ENCODE results near the gene CLDN1. TPM values are rescaled to one million over a fixed set of nuclear protein-coding genes. Genes with fewer than 3 reads are reported as not detected.

Gene CLDN1
- total and polyA plus RNA-seq, 10 of the 15 experiments (the other 5 are each of a cell fraction or from before 2014, with no cell fraction given): 3.4 to 22.8 (median 8.5) TPM

DNA sequence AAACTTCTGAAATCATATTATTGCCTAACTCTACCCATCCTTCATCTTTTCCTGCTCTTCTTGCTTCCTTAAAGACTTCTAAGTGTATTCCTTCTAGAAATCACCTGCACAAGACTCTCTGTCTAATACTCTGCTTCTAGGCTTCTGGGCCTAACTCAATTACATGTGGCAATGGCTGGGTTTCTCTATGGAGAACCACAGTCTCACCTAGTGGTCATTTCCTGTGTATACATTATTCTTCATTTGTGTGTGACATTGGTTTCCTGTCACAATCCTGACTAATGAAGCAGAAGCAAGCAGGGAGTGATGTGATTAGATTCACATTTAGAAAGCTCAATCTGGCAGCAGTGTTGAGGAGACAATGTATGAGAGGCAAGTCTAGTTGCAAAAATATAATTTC lies 16.9 kb upstream of the CLDN1 start (continued):
- TF ChIP-seq IKZF2 (IDR thresholded peaks at IDR 0.05): 0 out of 4 replicates have a peak, but pooled peaks of 1 of the 2 experiments have one; percentile 22

DNA sequence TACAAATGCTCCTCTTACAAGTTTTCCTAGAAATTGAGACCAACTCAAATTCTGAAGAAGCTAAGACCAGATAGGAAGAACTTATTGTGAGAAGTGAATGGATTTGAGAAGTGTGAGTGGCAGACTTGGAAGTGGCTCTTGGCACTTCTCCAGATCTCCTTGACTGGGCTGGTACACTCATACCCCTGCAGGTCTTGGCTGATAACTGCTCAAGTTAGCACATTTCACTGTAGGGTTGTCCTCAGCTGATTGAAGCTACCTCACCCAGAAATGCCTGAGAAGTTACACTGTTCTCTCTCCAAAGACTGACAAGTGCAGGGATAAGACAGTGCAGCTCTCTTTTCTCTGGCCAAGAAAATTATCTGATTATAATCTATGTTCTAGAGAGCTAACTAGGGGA lies 16.5 kb upstream of the CLDN1 start:
- in situ Hi-C loops (cut with MboI): no loop called here
- Histone ChIP-seq H4K20me1 (ENCODE audit: control insufficient read depth, insufficient read depth) (no peaks in the 10 kb centered on the region), H3K79me2 (ENCODE audit: control insufficient read depth, insufficient read depth, low read length) (no peaks in the 10 kb centered on the region), H3K27ac (ENCODE audit: control insufficient read depth, insufficient read depth) (no peak overlapping the region), H3K4me2 (ENCODE audit: control insufficient read depth, insufficient read depth) (no peak overlapping the region), H3K9me3 (replicated peaks; ENCODE audit: control insufficient read depth, insufficient read depth, low read length) (no peaks in the 10 kb centered on the region; the same call in 2 of the 3 replicates), H2AFZ (ENCODE audit: control insufficient read depth, low read depth, low read length) (no peak overlapping the region), H3K4me1 (ENCODE audit: control insufficient read depth, insufficient read depth, low read length) (no peaks in the 10 kb centered on the region), H3K9ac (ENCODE audit: control insufficient read depth, insufficient read depth, low read length) (no peak overlapping the region), H3K27me3 (replicated peaks in 1 of 2; ENCODE audit: control insufficient read depth in 2 of 2, insufficient read depth in 2 of 2, low read length in 1 of 2) (no peaks in the 10 kb centered on the region), H3K4me3 (no peak overlapping the region), H3K36me3 (ENCODE audit: control insufficient read depth in 2 of 2, insufficient read depth in 2 of 2, low read length in 1 of 2) (no peaks in the 10 kb centered on the region)
- ATAC-seq: peak; percentile 52
- RAD21 ChIA-PET (ENCODE audit: unreplicated experiment): interaction anchor here (0.8 to 3.0 kb wide), 12 partner anchors 9 to 113 kb away, joined by 3 to 23 read pairs (median 5); partner anchors contain the start of gene CLDN1
- no peak for DNase-seq (ENCODE audit: low read depth, low spot score)
- CTCF ChIA-PET: interaction anchor here (0.8 to 3.2 kb wide), 11 partner anchors 10 to 375 kb away, joined by 3 to 21 read pairs (median 7); partner anchors contain the start of gene CLDN1
- POLR2A ChIA-PET: interaction anchor here (0.6 to 1.1 kb wide), 2 partner anchors 10 to 257 kb away, joined by 3 to 4 read pairs; no protein-coding TSS in a partner anchor
- no TSS peak for BruUV-seq (replicated peaks)
- intact Hi-C loops (cut with micrococcal nuclease; ENCODE audit: unreplicated experiment): no loop called here
- FAIRE-seq: no peak
- SMC1A ChIA-PET (ENCODE audit: uncharacterized antibody, unreplicated experiment): interaction anchor here (0.7 to 4.3 kb wide), 17 partner anchors 10 to 129 kb away, joined by 3 to 22 read pairs (median 6); partner anchors contain the start of gene CLDN1
- TF ChIP-seq FOXK2 (IDR thresholded peaks at IDR 0.05): no peak
- TF ChIP-seq SUZ12 (IDR thresholded peaks at IDR 0.05; ENCODE audit: unreplicated experiment): no peak
- TF ChIP-seq, protein P1, sequence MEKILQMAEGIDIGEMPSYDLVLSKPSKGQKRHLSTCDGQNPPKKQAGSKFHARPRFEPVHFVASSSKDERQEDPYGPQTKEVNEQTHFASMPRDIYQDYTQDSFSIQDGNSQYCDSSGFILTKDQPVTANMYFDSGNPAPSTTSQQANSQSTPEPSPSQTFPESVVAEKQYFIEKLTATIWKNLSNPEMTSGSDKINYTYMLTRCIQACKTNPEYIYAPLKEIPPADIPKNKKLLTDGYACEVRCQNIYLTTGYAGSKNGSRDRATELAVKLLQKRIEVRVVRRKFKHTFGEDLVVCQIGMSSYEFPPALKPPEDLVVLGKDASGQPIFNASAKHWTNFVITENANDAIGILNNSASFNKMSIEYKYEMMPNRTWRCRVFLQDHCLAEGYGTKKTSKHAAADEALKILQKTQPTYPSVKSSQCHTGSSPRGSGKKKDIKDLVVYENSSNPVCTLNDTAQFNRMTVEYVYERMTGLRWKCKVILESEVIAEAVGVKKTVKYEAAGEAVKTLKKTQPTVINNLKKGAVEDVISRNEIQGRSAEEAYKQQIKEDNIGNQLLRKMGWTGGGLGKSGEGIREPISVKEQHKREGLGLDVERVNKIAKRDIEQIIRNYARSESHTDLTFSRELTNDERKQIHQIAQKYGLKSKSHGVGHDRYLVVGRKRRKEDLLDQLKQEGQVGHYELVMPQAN (conservative IDR thresholded peaks at IDR 0.05): no peak
- no peak for TF ChIP-seq TCF3 (IDR thresholded peaks at IDR 0.05; ENCODE audit: borderline replicate concordance, insufficient read depth, low read depth, low read length)
- TF ChIP-seq PML (IDR thresholded peaks at IDR 0.05; ENCODE audit: low read length): no peak
- TF ChIP-seq EP300 (IDR thresholded peaks at IDR 0.05; ENCODE audit: borderline replicate concordance in 1 of 2, control insufficient read depth in 1 of 2, low read depth in 2 of 2, low read length in 2 of 2): no peak
- TF ChIP-seq SMAD5 (IDR thresholded peaks at IDR 0.05; ENCODE audit: low read depth): no peak
- TF ChIP-seq WRNIP1 (IDR thresholded peaks at IDR 0.05; ENCODE audit: borderline replicate concordance, low read depth, low read length): no peak
- no peak for TF ChIP-seq RBBP5 (conservative IDR thresholded peaks at IDR 0.05)
- TF ChIP-seq DPF2 (IDR thresholded peaks at IDR 0.05): no peak
- TF ChIP-seq ZNF217 (IDR thresholded peaks at IDR 0.05): no peak
- no peak for TF ChIP-seq CUX1 (IDR thresholded peaks at IDR 0.05; ENCODE audit: insufficient replicate concordance, low read depth, low read length)
- no peak for TF ChIP-seq LARP7 (IDR thresholded peaks at IDR 0.05)
- TF ChIP-seq POU2F2 (IDR thresholded peaks at IDR 0.05; ENCODE audit: borderline replicate concordance, low read depth, low read length): no peak
- TF ChIP-seq IKZF1 (conservative IDR thresholded peaks at IDR 0.05): no peak
- TF ChIP-seq CEBPB (IDR thresholded peaks at IDR 0.05; ENCODE audit: borderline replicate concordance in 1 of 2, low read depth in 2 of 2, low read length in 2 of 2): no peak
- TF ChIP-seq JUNB (IDR thresholded peaks at IDR 0.05): no peak

Data from GM12878 (cell line).